ENCODE results near the gene C3orf18.
A peak's percentile ranks its signal among the peaks of the same experiment; 100 is the strongest.
"Not testable (repeated sequence)": the region's sequence is repeated elsewhere in the genome, so short reads cannot be mapped to it uniquely, and the experiment has no call there.

Gene C3orf18

DNA sequence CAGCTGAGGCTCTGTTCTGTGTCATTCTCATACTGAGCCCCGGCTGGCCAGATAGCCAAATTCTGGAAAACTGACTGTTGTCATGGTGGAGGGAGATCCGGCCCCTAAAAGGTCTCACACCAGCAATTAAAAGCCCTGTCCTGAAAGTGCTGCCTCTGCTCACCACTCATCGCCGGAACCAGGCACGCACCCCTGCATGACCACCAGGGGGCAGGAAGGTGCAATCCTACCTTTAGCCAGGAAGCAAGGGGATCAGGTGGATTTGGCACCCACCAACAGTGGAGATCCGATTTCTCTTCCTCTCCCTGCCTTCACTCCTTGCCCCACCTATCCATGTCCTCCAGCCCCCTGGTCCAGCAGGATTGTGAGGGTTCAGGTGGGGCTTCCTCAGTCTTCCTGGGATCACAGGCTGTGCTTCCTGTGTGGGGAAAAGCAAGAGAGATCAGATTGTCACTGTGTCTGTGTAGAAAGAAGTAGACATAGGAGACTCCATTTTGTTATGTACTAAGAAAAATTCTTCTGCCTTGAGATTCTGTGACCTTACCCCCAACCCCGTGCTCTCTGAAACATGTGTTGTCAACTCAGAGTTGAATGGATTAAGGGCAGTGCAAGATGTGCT, 48.0 kb downstream of the C3orf18 start:
- peak; percentile 41 to 69 (median 61) for DNase-seq

DNA sequence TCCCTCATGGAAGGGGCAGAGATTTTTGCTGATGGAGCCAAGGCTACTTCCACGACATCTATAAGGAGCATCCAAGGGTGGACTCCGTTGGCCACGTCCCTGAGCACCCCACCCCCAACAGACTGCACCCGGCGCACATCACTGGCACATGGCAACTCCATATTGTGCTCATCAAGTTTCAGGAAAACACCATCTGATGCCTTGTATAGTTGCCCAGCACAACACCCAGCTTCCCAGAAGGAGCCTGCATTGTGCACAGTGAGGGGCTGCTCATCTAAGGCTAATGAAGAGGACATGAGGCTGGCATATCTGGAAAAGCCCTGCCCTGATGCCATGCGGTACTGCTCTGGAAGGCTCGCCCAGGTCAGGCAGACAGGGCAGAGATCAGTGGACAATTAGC, 49.1 kb downstream of the C3orf18 start:
- no peak for DNase-seq

DNA sequence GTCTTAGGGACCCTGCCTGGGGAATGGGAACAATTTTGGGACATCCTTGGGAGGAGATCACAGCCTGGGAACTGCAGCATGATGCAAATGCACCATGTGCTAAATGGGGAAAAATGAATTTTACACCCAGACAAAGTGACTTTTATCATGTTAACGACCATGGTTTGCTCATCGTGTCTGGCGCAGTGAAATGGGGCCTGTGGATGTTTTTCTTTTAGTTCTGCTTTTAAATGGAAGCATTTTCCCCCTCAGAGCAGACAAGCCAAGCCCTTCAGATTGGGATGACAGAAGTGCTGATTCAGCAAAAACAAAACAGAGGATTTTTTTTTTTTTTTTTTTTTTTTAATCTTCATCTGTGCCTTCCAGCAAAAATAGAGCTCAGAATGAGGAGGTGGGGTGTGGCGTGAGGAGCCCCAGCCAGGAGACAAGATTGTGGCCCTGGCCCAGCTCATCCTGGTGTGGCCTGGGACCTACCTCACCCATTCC, 49.8 kb downstream of the C3orf18 start:
- DNase-seq: no peak

DNA sequence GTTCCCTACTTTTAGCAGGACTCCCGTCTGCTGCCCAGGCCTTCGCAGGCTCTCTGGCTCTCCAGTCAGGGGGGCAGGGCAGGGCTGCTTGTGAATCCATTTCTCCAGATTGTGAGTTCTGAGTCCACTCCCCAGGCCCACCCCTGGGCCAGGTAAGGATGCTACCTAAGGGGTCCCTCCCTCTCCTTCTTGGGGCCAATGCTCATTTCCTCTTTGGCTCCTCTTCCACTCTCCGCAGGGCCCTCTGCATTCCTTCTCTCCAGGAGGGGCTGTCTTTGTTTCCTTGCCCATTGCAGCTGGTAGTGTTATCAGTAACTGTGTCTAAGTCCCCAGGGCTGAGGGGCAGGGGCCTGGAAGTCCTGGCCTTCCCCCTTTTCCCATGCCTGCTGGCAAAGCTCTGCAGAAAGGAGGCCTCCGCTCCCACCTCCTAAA, 51.1 kb downstream of the C3orf18 start:
- no peak for DNase-seq

DNA sequence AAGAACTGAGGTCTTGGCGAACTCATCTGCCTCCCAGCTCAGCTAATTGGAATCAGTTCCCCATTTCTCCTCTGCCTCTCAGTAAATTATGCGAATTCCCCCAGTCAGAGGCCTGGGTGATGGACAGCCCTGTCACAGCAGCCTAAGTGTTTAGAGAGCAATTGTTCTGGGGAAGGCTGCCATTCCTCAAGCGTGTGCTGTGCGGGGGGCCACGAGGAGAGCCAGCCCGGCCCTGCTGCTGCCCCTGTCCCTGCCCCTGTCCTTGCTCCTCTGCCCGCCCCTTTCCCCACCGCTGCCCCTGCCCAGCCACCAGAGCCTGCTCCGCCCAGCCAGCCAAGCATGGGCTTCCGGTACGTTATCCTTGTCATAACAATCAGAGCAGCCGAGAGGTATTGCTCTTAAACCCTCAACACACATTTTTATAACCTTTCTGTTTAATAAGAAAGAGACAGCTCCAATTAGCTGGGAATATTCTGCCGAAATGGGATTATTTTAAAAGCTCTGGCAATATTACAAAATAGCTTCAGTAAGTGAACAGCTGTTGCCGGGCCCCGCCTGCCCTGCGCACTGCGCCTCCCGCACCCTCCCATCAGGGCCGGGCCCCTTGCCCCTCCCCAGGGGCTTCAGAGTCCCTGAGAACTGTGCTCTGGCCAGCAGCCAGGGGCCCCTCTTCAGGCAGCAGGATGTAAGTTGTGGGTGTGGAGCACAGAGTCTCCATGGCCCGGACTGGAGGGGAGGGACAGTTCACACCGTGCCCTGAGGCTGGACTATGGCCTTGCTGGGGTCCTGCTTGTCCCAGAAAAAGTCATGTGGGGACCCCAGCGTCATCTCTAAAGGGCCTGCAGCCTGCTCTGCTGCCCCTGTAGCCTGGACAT, 51.7 kb downstream of the C3orf18 start:
- DNase-seq: no peak

DNA sequence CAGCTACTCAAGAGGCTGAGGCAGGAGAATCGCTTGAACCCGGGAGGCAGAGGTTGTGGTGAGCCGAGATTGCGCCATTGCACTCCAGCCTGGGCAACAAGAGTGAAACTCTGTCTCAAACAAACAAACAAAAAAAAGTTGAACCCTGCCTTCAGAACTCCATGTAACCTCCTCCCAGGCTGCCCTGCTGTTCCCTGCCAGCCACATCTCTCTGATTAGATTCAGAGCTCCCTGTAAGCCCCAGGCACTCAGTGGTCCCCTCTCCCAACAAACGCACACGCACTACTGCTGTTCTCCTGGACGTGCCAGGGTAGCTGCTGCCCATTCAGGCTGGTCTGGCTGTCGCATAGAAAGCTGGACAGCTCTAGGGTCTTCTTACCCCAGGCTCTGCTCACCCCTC, 54.6 kb downstream of the C3orf18 start:
- not testable (repeated sequence) for DNase-seq

DNA sequence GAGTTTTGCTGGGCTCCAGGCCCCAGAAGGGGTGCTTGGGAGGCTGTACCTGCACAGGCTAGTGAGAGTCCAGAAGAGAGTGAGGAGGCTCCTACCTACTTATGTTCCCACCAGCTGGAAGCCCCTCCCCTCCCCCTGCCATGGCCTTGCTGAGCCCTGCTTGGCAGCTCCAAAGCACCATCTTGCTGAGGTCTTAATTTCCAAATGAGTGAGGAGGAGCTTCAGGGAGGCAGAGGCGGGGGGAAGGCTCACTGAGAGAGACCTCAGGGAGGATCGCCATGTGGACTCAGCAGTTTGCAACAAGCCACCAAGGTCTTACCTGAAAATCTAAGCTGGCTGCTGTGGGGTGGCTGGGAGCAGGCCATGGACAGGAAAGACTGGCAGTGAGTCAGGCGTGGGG, 55.4 kb downstream of the C3orf18 start:
- DNase-seq: no peak

DNA sequence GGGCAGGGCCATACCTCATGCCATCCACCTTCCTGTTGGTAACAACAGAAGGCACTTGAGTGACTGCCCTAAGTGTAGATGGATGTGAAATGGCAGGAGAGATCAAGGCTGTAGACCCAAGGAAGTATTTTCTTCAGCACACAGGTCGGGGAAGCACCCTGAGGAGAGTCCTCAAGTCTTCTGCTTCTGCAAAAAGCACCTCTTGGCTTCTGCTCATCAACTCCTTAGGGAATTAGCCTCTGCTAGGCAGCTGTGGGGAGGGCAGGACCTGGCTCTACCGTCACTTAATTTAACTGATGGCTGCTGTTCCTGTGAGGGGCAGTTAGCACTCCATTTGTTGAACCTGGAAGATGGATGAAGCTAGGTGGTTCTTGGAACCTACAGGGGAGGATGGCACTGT, 57.2 kb downstream of the C3orf18 start:
- DNase-seq: no peak

DNA sequence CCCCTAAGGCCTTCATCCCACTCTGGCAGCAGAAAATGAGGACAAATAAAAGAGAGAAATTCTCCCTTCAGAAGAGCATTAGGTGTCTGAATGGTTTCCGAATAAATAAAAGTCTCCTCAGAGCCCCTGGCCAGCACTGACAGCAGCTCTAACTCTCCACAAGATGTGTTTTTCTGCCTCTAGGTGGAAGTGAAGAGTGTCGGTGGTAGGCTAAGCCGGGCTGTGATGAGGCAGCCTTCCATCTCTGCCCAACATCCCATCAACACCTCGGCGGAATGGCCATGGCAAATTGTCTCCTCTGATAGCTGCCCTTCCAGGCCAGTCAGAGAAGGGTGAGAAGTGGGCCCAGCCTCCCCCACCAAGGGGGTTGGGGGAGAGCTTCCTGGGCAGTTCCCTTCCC, 57.8 kb downstream of the C3orf18 start:
- no peak for DNase-seq

DNA sequence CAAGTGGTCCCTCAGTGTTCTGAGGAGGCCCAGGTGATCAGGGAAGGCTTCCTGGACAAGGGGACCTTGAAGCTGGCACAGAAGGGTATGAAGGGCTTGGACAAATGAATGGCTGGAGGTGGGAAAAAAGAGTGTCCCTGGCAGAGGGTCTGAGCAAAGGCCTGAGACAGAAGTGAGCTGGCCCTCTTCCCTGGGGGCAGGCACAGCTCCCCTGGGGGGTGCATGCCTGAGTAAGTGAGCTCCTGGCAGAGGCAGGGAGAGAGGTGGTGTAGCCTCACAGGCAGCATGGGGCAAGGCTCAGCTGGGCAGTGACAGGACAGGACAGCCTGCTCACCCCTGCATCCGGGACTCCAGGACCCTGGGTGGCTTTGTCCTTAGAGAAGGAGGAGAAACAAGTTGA, 58.7 kb downstream of the C3orf18 start:
- DNase-seq: no peak

Data from T-helper 1 cell (primary cell).